Measurements from ENCODE around the gene SLC1A4. TPM values are rescaled to one million over a fixed set of nuclear protein-coding genes. Genes with fewer than 3 reads are reported as not detected.

SLC1A4 gene
- total RNA-seq, 1 experiment from 2014 or later = 22.9 TPM

- no peak overlapping the region for H3K27ac Mint-ChIP-seq (ENCODE audit: unreplicated experiment)
- CTCF ChIA-PET = no interaction called here
- no peak for DNase-seq
- TF ChIP-seq, protein P1, sequence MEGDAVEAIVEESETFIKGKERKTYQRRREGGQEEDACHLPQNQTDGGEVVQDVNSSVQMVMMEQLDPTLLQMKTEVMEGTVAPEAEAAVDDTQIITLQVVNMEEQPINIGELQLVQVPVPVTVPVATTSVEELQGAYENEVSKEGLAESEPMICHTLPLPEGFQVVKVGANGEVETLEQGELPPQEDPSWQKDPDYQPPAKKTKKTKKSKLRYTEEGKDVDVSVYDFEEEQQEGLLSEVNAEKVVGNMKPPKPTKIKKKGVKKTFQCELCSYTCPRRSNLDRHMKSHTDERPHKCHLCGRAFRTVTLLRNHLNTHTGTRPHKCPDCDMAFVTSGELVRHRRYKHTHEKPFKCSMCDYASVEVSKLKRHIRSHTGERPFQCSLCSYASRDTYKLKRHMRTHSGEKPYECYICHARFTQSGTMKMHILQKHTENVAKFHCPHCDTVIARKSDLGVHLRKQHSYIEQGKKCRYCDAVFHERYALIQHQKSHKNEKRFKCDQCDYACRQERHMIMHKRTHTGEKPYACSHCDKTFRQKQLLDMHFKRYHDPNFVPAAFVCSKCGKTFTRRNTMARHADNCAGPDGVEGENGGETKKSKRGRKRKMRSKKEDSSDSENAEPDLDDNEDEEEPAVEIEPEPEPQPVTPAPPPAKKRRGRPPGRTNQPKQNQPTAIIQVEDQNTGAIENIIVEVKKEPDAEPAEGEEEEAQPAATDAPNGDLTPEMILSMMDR (IDR thresholded peaks at IDR 0.05; ENCODE audit: unreplicated experiment) = no peak
- peaks cover 60% of the 10 kb centered on the region for H3K27me3 Mint-ChIP-seq (ENCODE audit: unreplicated experiment)
- no peaks in the 10 kb centered on the region for H3K9me3 Mint-ChIP-seq (ENCODE audit: low read depth, unreplicated experiment)
- intact Hi-C loops (cut with micrococcal nuclease; ENCODE audit: unreplicated experiment) = no loop called here
- no peak overlapping the region for H3K4me3 Mint-ChIP-seq (ENCODE audit: low read depth, unreplicated experiment)
- H3K36me3 Mint-ChIP-seq (ENCODE audit: insufficient read depth, unreplicated experiment) = no peaks in the 10 kb centered on the region
- no TSS peak for BruUV-seq (replicated peaks)
- H3K4me1 Mint-ChIP-seq (ENCODE audit: low read depth, unreplicated experiment) = no peaks in the 10 kb centered on the region
Measured at GRCh38 chr2:64943387-64944150, 45.6 kb upstream of the SLC1A4 start.

DNA sequence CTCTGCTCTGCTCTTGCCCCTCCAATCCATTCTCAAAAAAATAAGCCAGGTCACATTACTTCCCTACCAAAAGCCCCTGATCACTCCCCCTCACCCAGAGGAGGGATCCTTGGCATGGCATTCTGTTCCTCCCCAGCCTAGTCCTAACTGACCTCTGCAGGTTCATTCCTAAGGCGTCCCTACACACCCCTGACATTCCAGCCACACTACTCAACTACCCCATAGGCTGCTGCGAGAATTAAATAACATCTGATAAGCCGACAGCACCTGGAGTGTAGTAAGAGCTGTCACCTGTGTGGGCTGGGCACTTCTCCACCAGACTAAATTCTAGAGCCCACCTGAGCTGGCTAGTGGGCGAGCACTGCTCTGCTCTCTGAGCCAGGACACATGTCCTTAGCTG is 44.7 kb upstream of the SLC1A4 start:
- no peak overlapping the region for H3K27ac Mint-ChIP-seq (ENCODE audit: unreplicated experiment)
- H3K36me3 Mint-ChIP-seq (ENCODE audit: insufficient read depth, unreplicated experiment) = no peaks in the 10 kb centered on the region
- CTCF ChIA-PET = no interaction called here
- TF ChIP-seq, protein P1 (IDR thresholded peaks at IDR 0.05; ENCODE audit: unreplicated experiment) = no peak
- intact Hi-C loops (cut with micrococcal nuclease; ENCODE audit: unreplicated experiment) = no loop called here
- H3K4me1 Mint-ChIP-seq (ENCODE audit: low read depth, unreplicated experiment) = no peaks in the 10 kb centered on the region
- BruUV-seq (replicated peaks) = no TSS peak
- no peak overlapping the region for H3K4me3 Mint-ChIP-seq (ENCODE audit: low read depth, unreplicated experiment)
- H3K27me3 Mint-ChIP-seq (ENCODE audit: unreplicated experiment) = peaks cover 51% of the 10 kb centered on the region
- no peak for DNase-seq
- no peaks in the 10 kb centered on the region for H3K9me3 Mint-ChIP-seq (ENCODE audit: low read depth, unreplicated experiment)

- H3K4me1 Mint-ChIP-seq (ENCODE audit: low read depth, unreplicated experiment) = no peaks in the 10 kb centered on the region
- no peak for DNase-seq
- H3K36me3 Mint-ChIP-seq (ENCODE audit: insufficient read depth, unreplicated experiment) = no peaks in the 10 kb centered on the region
- H3K4me3 Mint-ChIP-seq (ENCODE audit: low read depth, unreplicated experiment) = no peak overlapping the region
- H3K27me3 Mint-ChIP-seq (ENCODE audit: unreplicated experiment) = peaks cover 42% of the 10 kb centered on the region
- TF ChIP-seq, protein P1 (IDR thresholded peaks at IDR 0.05; ENCODE audit: unreplicated experiment) = no peak
- CTCF ChIA-PET = no interaction called here
- no TSS peak for BruUV-seq (replicated peaks)
- H3K27ac Mint-ChIP-seq (ENCODE audit: unreplicated experiment) = no peak overlapping the region
- no peaks in the 10 kb centered on the region for H3K9me3 Mint-ChIP-seq (ENCODE audit: low read depth, unreplicated experiment)
- intact Hi-C loops (cut with micrococcal nuclease; ENCODE audit: unreplicated experiment) = no loop called here
Measured at GRCh38 chr2:64945973-64946768, 43.0 kb upstream of the SLC1A4 start.

- Mint-ChIP-seq H3K4me3 (ENCODE audit: low read depth, unreplicated experiment) (no peak overlapping the region), H3K4me1 (ENCODE audit: low read depth, unreplicated experiment) (no peaks in the 10 kb centered on the region), H3K27me3 (ENCODE audit: unreplicated experiment) (peaks cover 37% of the 10 kb centered on the region), H3K27ac (ENCODE audit: unreplicated experiment) (no peak overlapping the region), H3K36me3 (ENCODE audit: insufficient read depth, unreplicated experiment) (no peaks in the 10 kb centered on the region), H3K9me3 (ENCODE audit: low read depth, unreplicated experiment) (no peaks in the 10 kb centered on the region)
- intact Hi-C loops (cut with micrococcal nuclease; ENCODE audit: unreplicated experiment) = no loop called here
- DNase-seq = no peak
- BruUV-seq (replicated peaks) = no TSS peak
- TF ChIP-seq, protein P1 (IDR thresholded peaks at IDR 0.05; ENCODE audit: unreplicated experiment) = no peak
- CTCF ChIA-PET = no interaction called here
Measured at GRCh38 chr2:64946769-64947247, 42.4 kb upstream of the SLC1A4 start.
